Panc1 (cell line): ENCODE data around the gene PFN3. TPM values are rescaled to one million over a fixed set of nuclear protein-coding genes. Genes with fewer than 3 reads are reported as not detected.
"Not testable (repeated sequence)": the region's sequence is repeated elsewhere in the genome, so short reads cannot be mapped to it uniquely, and the experiment has no call there.

ENCODE experiments used
- ATAC-seq: fragments of 200-7000 bp; cut with Tn5 transposase; 2 replicates; pipeline ENCODE4 v1.9.1; 2020; ENCODE audit warnings: mild to moderate bottlenecking, moderate library complexity
- BruUV-seq: library from RNA; stranded (reverse); fragments of 400-500 nt; replicated peaks from 2 replicates; lab custom pipeline; 2021; lab: Mats Ljungman, UMichigan
- CTCF ChIA-PET: fragments of 300-600 bp; sonication (Branson Sonifier 250); formaldehyde crosslinking; loops from one replicate; lab custom pipeline; 2022; ENCODE audit warnings: antibody characterized with exemption; lab: Charles Lee
- POLR2A ChIA-PET: fragments of 300-600 bp; sonication (Branson Sonifier 250); formaldehyde crosslinking; loops from one replicate; lab custom pipeline; 2022; ENCODE audit warnings: antibody characterized with exemption; lab: Charles Lee
- DNase-seq: peaks from one replicate; pipeline ENCODE4 v3.0.0-alpha.2; 2010; ENCODE audit warnings: low read depth, low spot score
- H3K27ac ChIP-seq: 2 replicates; pipeline ENCODE4 v1.5.1; 2011; ENCODE audit warnings: mild to moderate bottlenecking, low read length, inconsistent platforms
- H3K27me3 ChIP-seq: fragments of 200-500 bp; sonication (Bioruptor generic); 2 replicates; pipeline ENCODE4 v1.6.0; 2014; ENCODE audit warnings: low read length, inconsistent platforms; ENCODE audit not compliant: control insufficient read depth, insufficient read depth
- H3K36me3 ChIP-seq: fragments of 200-500 bp; sonication (Bioruptor generic); 2 replicates; pipeline ENCODE4 v1.5.1; 2014; ENCODE audit warnings: inconsistent platforms, mild to moderate bottlenecking, low read length, moderate library complexity; ENCODE audit not compliant: control insufficient read depth, insufficient read depth
- H3K4me1 ChIP-seq: 2 replicates; pipeline ENCODE4 v1.5.1; 2011; ENCODE audit warnings: inconsistent platforms, mild to moderate bottlenecking, low read length, moderate library complexity; ENCODE audit not compliant: control insufficient read depth, insufficient read depth
- H3K4me3 ChIP-seq, 2 experiments: 2 replicates each; pipeline ENCODE4 v1.5.1; 2011 to 2012; ENCODE audit warnings: low read depth in 2 of 2, low read length in 2 of 2, mild to moderate bottlenecking in 2 of 2, inconsistent platforms in 1 of 2, moderate library complexity in 1 of 2
- H3K9me3 ChIP-seq: fragments of 200-500 bp; sonication (Bioruptor generic); 2 replicates; pipeline ENCODE4 v1.5.1; 2014; ENCODE audit warnings: low read depth, mild to moderate bottlenecking, inconsistent platforms, low read length, moderate library complexity; ENCODE audit not compliant: control insufficient read depth, insufficient read depth
- POLR2AphosphoS5 ChIP-seq: IDR thresholded peaks from 2 replicates; pipeline ENCODE4 v1.6.1; 2012; ENCODE audit warnings: mild to moderate bottlenecking, low read depth, low read length, moderate library complexity
- SIN3A ChIP-seq: IDR thresholded peaks from 2 replicates; pipeline ENCODE4 v1.6.1; 2012; ENCODE audit warnings: low read depth, mild to moderate bottlenecking, low read length, moderate library complexity, borderline replicate concordance; ENCODE audit not compliant: insufficient read depth
- TCF7L2 ChIP-seq: IDR thresholded peaks from 2 replicates; pipeline ENCODE4 v1.6.1; 2011; ENCODE audit warnings: mild to moderate bottlenecking, low read depth, low read length, inconsistent platforms
- in situ Hi-C: cut with HindIII; loops from 2 replicates; pipeline ENCODE4 v1.10.0; 2016; ENCODE audit warnings: low sequenced_read_pairs, low pct_unique_long_range_greater_than_20kb
- intact Hi-C: fragments of 100-400 bp; cut with micrococcal nuclease; formaldehyde crosslinking; loops from one replicate; pipeline ENCODE4 v1.10.0; 2022; ENCODE audit not compliant: unreplicated experiment
- total RNA-seq: library from RNA; stranded (reverse); gene quantifications from one replicate; pipeline ENCODE4 v1.2.1, GENCODE V29; 2021; ENCODE audit not compliant: unreplicated experiment
- TF ChIP-seq, protein P1 (sequence below): fragments of 450-650 bp; IDR thresholded peaks from 2 replicates; pipeline ENCODE4 v1.5.1; 2017; ENCODE audit warnings: mild to moderate bottlenecking
- TF ChIP-seq, protein P2 (sequence below), 2 experiments: IDR thresholded peaks; 2 replicates each; pipeline ENCODE4 v1.6.1; 2011 to 2012; ENCODE audit warnings: low read depth in 2 of 2, control low read depth in 1 of 2, low read length in 1 of 2, mild to moderate bottlenecking in 1 of 2, moderate library complexity in 1 of 2; ENCODE audit not compliant: insufficient read depth in 1 of 2

PFN3 gene
- total RNA-seq, 1 experiment from 2014 or later = not detected

DNA sequence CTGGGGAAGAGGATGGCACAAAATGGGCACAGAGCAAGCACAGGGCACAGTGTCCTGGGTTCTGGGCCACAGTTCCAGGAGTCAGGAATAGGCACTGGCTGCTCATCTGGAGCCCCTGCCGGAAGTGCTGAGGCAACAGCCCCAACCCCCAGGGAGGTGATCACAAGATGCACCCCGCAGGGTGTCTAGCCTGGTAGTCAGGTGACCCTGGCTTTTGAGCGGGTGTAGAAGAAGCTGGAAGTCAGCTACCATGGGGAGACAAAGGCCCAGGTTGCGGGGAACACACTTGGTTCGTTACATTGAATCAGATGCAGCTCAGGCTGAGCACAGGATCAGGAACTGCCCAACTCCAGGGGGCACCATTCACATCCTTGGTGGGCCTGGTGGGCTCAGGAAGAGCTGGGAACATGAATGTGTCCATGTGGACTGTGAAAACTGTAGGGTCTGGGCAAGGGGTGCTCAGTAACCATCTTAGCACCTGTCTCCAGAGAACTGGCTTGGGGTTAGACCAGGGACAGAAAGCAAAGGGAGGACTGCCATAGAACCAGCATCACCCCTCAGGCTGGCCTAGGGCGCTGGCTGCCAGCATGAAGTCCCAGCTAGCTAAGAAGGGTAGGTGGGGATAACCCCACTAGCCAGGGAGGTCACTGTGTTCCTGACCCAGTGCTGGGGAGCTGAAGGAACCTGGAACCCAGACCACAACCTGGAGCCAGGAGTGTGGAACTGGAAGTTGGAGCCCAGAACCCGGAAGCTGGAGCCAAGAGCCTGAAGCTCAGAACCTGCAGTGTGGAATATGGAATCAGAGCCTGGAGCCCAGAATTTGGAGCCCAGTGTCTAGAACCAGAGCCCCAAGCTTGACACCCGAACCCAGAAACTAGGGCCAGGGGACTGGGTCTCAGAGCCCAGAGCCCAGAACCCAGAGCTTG is 22.3 kb downstream of the PFN3 start:
- POLR2A ChIA-PET = interaction anchor here (0.7 kb wide), 1 partner anchor 17 kb away, joined by 5 read pairs; no protein-coding TSS in a partner anchor
- peaks cover 4% of the 10 kb centered on the region; the same call in 1 of the 2 replicates for H3K4me1 ChIP-seq
- ATAC-seq (no peak), DNase-seq (no peak)
- intact Hi-C loops (no loop called here), in situ Hi-C loops (no loop called here)
- H3K36me3 ChIP-seq = no peaks in the 10 kb centered on the region
- CTCF ChIA-PET = interaction anchor here (0.6 to 1.7 kb wide), 3 partner anchors 11 to 125 kb away, joined by 3 to 4 read pairs (median 4); no protein-coding TSS in a partner anchor
- H3K9me3 ChIP-seq = no peaks in the 10 kb centered on the region
- no TSS peak for BruUV-seq
- H3K27me3 ChIP-seq = no peaks in the 10 kb centered on the region
- H3K4me3 ChIP-seq = no peak overlapping the region
- no peak overlapping the region for H3K27ac ChIP-seq
- TF ChIP-seq SIN3A (no peak), TCF7L2 (no peak)
- TF ChIP-seq, protein P1, sequence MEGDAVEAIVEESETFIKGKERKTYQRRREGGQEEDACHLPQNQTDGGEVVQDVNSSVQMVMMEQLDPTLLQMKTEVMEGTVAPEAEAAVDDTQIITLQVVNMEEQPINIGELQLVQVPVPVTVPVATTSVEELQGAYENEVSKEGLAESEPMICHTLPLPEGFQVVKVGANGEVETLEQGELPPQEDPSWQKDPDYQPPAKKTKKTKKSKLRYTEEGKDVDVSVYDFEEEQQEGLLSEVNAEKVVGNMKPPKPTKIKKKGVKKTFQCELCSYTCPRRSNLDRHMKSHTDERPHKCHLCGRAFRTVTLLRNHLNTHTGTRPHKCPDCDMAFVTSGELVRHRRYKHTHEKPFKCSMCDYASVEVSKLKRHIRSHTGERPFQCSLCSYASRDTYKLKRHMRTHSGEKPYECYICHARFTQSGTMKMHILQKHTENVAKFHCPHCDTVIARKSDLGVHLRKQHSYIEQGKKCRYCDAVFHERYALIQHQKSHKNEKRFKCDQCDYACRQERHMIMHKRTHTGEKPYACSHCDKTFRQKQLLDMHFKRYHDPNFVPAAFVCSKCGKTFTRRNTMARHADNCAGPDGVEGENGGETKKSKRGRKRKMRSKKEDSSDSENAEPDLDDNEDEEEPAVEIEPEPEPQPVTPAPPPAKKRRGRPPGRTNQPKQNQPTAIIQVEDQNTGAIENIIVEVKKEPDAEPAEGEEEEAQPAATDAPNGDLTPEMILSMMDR = no peak
- TF ChIP-seq, protein P2, sequence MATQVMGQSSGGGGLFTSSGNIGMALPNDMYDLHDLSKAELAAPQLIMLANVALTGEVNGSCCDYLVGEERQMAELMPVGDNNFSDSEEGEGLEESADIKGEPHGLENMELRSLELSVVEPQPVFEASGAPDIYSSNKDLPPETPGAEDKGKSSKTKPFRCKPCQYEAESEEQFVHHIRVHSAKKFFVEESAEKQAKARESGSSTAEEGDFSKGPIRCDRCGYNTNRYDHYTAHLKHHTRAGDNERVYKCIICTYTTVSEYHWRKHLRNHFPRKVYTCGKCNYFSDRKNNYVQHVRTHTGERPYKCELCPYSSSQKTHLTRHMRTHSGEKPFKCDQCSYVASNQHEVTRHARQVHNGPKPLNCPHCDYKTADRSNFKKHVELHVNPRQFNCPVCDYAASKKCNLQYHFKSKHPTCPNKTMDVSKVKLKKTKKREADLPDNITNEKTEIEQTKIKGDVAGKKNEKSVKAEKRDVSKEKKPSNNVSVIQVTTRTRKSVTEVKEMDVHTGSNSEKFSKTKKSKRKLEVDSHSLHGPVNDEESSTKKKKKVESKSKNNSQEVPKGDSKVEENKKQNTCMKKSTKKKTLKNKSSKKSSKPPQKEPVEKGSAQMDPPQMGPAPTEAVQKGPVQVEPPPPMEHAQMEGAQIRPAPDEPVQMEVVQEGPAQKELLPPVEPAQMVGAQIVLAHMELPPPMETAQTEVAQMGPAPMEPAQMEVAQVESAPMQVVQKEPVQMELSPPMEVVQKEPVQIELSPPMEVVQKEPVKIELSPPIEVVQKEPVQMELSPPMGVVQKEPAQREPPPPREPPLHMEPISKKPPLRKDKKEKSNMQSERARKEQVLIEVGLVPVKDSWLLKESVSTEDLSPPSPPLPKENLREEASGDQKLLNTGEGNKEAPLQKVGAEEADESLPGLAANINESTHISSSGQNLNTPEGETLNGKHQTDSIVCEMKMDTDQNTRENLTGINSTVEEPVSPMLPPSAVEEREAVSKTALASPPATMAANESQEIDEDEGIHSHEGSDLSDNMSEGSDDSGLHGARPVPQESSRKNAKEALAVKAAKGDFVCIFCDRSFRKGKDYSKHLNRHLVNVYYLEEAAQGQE (IDR thresholded peaks at IDR 0.05; ENCODE audit: insufficient read depth in 1 of 2, low read depth in 2 of 2, low read length in 1 of 2) = no peak

DNA sequence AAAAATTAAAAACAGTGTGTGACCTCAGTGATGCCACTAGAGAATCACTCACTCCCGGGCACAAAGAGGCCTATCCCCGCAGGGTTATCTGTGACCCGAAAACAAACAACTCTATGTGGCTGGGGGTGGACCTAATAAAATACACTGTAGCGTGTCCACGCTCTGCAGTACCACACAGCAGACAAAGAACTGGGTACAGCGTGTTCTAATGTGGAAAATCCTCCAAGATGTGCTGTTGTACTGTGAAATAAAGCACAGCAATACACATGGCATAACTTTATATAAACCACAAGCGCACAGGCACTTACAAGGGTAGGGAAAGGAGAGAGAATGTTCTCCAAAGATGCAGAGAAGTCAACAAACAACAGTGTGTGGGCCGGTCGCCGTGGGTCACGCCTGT is 24.4 kb downstream of the PFN3 start:
- no TSS peak for BruUV-seq
- POLR2A ChIA-PET = no interaction called here

DNA sequence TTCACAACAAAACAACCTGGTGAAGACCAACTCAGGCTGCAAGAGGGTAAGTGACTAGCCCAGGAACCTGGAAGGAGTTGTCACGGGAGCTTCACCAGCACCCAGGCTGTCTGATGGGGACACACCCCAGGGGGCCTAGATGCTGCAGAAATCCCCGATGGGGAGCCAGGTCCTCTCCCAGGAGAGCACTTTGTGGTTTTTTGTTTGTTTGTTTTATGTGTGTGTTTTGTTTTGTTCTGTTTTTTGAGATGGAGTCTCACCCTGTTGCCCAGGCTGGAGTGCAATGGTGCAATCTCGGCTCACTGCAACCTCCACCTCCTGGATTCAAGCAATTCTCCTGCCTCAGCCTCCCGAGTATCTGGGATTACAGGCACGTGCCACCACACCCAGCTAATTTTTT is 24.9 kb downstream of the PFN3 start:
- H3K4me1 ChIP-seq, POLR2A ChIA-PET, BruUV-seq, intact Hi-C loops, H3K27ac ChIP-seq, H3K9me3 ChIP-seq, H3K36me3 ChIP-seq, DNase-seq, H3K4me3 ChIP-seq, H3K27me3 ChIP-seq, in situ Hi-C loops, ATAC-seq: not testable (repeated sequence)
- CTCF ChIA-PET = interaction anchor here (1.0 kb wide), 1 partner anchor 65 kb away, joined by 4 read pairs; no protein-coding TSS in a partner anchor

More for the DNA sequence above, 24.4 kb downstream of the PFN3 start:
- no peak overlapping the region for H3K27ac ChIP-seq
- DNase-seq = no peak
- no peaks in the 10 kb centered on the region; the same call in 1 of the 2 replicates for H3K36me3 ChIP-seq
- no peak for TF ChIP-seq TCF7L2
- no peak for TF ChIP-seq POLR2AphosphoS5
- TF ChIP-seq SIN3A = no peak
- TF ChIP-seq, protein P1 = no peak
- intact Hi-C loops (no loop called here), in situ Hi-C loops (no loop called here)
- H3K4me3 ChIP-seq = no peak overlapping the region
- ATAC-seq = no peak
- H3K4me1 ChIP-seq = peaks cover 4% of the 10 kb centered on the region; the same call in 1 of the 2 replicates
- no peaks in the 10 kb centered on the region for H3K9me3 ChIP-seq
- H3K27me3 ChIP-seq = no peaks in the 10 kb centered on the region
- CTCF ChIA-PET = no interaction called here
